Suppressor macrophage treated with lipopolysaccharide for 4 hours (primary cell): Measurements from ENCODE around the gene PRR5.

Experiments used
- DNase-seq: peaks from one replicate; pipeline ENCODE4 v3.0.0-alpha.2; 2020

PRR5 gene

DNA sequence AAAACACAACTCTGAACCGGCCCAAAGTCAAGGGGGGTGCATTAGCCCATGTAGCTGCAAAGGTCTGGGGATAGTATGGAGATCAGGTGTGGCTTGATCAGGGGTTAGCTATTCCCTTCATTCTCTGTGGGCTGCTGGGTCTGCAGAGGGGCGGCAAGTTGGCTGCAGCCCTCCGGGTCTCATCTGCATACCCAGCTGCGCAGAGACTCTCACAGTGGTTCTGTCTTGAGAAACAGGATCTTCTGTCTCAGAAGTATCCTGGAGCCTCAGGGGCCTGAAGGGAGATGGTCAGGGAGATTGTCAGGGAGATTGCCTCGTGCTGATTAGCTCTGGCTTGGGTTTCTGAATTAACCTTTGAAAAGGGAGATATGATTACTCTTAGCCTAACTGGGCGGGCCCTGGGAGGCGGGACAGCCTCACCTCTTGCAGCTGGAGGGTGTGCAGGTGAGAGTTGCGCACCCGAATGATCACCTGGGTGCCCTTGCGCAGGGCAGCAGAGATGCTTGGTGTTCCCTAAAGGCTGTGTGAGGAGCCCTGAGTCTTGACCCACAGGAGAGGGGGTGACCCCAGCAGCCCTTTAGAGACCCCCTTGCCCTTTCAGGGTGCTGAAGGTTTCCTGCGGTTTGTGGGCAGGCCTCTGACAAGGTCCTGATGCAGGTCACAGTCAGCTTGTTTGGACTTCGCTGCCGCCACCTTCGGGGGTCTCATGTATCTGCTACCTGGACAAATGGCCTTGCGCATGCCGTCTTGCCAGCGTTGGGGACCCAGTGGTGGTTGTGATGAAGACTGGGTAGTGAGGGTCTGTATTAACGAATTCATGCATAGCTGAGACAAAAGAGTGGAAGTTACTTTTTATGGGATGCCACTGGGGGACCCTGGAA, 57.7 kb downstream of the PRR5 start:
- no peak for DNase-seq

DNA sequence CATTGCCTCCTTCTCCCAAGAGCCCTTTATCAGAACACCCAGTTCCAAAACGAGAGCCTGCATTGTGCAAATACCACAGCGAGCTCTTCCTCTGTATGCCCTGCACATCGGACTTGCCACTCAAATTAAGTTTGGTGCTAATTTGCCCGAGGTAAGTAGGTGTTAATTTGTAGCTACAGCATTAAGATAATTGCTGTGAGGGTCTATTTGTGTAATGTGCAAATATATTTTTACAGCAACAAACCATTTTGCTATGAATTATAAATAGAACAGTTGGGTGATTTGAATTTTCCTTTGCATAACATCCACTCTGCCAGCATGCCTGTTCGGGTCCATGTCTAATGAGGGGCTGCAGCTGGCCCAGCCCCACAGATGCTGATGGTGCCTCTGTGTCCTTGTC, 58.5 kb downstream of the PRR5 start:
- DNase-seq, result no peak

DNA sequence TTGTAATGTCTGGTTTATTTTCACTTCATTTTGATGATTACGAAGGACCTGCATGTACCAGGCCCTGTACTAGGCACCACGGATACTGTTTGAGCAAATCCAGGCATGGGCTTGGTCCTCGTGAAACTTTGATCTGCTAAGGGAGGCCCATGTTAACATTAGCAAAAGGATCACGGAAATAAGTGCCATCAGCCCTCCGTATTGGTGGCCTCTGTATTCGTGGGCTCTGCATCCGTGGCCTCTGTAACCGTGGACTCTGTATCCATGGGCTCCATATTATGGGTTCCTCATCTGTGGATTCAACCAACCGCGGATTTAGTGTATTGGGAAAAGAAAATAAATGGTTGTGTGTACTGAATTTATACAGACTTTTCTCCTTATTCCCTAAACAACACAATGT, 59.0 kb downstream of the PRR5 start:
- DNase-seq, result no peak

DNA sequence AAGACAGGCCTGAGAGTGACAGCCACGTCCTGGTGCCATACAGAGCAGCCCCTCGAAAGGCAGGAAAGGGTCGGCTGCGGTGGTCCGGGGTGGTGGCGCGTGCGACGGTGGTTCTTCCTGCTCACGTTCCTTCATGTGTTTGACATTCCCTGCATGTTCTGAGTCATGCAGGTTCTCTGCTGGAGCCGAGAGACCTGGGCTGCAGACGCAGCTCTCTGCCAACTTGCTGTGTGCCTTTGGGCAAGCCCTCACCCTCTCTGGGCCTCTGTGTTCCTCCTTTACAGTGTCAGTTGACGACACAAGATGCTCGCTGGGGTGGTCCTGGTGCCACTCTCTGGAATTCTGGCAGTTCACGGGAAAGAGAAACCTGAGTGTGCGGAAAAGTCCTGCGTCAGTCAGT, 62.4 kb downstream of the PRR5 start:
- no peak for DNase-seq

DNA sequence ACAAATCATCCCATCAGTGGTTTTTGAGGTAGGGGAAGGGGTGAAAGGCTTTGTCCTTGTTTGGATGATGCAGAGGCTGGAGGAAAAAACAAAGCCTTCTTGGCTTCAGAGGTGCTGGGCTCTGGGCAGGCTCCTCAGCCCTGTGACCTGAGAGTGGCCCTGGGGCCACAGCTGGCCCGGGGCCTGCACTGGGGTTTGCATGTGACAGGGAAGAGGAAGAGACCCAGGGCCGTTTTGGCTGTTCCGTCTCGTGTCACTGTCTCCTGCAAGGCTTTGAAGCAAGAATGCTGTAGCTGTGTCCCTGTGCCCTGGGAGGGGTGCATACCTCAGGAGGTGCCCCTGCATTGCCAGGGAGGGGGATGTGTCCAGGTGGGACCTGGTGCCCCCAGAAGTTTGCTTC, 63.0 kb downstream of the PRR5 start:
- no peak for DNase-seq

DNA sequence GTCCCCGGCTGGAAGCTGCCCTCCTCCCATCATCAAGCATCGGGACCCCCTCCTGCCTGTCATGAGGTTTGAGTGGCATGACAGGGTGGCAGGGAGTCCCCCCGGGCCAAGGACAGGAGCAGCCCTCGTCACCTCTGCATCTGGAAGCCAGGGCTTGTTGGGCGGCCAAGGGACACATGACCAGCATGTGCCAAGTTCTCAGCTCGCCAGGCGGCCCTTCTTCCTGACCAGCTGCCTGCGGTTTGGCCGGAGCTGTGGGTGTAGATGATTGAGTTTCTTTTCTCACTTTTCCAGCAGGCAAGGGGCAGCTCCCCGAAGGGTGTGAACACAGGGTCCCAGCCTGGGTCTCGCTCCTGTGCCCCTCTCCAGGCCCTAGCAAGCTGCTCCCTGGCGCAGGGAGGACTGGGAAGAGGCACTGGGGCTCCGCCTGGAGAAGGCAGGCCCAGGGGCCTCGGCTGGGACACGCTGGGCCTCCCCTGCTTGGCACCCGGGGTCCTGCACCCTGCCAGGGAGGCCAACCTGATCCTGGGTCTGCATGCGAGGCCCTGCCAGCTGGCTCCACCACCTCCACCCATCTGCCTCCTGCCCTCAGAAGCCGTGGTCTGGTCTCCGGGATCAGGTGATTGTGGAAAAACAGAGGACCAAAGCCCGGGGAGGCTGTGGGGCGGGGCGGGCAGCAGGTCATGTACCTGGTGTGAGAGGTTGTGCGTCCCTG, 63.7 kb downstream of the PRR5 start:
- DNase-seq, result no peak

DNA sequence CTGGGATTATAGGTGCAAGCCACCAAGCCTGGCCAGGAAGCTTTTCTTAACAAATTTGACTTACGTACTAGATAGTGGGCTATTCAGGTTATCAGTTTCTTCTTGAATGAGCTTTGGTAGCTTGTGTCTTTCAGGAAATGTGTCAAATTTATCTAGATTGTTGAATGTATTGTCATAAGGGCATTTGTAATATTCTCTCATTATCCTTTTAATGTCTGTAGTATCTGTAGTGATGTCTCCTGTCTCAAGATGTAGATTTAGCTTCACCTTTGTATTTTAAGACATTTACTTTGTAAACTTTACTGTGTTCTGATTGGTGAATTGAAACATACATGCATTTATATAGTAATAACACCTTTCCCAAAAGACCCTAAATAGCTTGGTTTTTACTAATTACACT, 71.1 kb downstream of the PRR5 start:
- DNase-seq, result no peak

DNA sequence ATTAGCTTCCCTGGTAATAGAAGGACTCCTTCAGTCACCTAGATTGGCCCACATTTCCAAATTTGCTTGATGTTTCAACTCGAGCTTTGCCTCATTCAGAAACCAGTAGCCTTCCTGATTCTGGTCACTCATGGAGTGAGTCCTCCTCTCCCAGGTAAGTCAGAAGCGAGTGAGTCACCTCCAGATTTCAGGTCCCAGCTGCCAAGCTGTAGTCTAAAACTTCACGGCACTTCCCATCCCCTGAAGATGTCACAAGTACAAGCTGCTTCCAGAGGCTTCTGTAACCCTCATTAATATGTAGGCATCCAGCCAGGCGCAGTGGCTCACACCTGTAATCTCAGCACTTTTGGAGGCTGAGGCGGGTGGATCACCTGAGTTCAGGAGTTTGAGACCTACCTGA, 73.9 kb downstream of the PRR5 start:
- no peak for DNase-seq

DNA sequence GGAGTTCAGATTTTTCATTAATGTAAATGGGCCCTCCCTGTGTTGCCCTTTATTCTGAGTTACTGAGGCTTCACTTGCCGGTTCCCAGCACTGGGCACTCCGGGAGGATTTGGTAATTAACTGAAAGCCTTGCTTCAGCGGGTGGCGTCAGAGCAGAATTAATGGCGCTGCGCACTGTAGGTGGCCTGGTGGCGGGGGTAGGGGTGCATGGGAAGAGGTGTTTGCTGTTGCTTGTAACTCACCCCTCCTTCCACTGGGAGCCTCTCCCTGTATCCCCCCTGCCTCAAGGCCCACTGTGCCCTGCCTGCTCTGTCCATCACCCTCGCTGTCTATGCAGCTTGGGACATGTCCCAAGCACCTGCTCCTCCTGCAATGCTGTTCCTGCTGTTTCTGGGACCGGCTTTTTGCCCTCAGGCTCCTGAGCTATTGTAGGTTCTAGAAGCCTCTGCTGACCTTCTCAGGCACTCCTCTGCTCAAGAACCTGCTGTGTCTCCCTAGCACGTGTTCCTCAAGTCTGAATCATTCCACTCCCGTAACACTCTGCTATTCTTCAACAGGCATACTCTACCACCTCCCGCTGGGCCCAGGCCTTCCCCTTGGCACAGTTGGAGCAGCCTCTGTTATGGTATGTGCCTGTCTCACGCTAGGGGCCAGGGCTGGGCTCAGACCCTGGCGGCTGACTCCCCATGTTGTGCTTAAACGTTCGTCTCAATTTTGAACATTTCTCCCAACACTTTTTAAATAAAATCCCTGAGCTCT, 74.8 kb downstream of the PRR5 start:
- no peak for DNase-seq

DNA sequence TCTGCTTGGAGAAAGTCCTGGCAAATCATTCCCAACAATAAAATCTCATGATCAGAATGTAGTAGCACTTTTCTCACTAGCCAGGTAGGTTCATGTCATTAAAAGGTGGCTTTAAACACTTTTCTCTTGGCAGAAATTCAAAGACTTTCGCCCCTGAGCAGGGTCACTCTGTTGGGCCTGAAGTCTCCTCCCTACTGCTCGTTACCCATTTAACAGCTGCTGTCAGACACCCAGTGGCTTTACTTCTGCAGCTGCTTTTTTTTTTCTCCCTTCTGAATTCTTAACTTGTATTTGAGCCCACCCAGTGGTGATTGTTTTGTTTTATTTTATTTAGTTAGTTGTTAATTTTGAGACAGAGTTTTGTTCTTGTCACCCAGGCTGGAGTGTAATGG, 75.4 kb downstream of the PRR5 start:
- DNase-seq, result no peak

DNA sequence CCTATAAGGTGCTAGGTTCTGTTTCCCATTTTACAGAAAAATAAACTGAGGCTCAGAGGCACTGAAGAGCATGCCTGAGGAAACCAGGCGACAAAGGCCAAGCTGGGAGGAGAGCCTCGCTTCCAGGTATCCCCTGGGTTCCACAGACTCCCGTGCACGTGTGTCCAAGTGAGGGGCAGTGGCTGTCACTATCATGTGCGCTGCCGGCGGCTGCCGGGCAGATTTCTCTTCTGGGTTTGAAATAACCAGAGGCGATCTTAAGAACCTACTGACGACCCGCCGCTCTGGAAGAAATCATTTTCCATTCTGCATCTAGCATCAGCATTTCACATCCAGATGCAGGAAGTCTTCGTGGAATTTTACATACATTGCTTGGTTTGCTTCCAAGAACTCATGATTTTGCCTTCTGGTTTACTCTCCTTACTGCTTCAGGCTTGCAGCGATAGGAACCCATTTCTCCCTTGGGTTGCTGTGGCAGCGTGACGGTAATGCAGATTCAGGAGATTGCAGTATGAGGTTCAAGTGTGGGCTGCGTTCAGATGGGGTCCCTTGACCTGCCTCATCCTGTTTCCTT, 79.0 kb downstream of the PRR5 start:
- DNase-seq, result no peak

DNA sequence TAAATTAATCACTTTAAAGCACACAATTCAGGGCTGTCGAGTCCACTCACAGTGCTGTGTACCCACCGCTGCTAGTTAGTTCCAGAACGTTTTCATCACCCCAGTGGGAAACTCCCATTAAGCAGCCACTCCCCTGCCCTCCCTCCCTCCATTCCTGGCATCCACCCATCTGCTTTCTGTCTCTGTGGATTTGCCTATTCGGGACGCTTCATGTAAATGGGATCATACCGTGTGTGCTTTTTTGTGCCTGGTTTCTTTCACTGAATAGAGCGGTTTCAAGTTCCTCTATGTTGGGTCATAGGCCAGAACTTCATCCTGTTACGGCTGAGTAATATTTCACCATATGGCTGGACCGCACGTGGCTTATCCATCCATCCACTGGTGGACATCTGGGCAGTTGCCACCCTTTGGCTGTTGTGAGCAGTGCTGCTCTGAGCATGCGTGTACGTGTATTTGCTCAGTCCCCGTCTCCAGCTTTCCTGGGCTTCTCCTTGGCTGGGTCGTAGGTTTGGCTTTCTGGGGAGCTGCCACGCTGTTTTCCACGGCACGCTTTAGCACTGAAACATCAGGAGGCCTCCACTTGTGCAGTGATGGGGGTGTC, 80.5 kb downstream of the PRR5 start:
- DNase-seq, result no peak

DNA sequence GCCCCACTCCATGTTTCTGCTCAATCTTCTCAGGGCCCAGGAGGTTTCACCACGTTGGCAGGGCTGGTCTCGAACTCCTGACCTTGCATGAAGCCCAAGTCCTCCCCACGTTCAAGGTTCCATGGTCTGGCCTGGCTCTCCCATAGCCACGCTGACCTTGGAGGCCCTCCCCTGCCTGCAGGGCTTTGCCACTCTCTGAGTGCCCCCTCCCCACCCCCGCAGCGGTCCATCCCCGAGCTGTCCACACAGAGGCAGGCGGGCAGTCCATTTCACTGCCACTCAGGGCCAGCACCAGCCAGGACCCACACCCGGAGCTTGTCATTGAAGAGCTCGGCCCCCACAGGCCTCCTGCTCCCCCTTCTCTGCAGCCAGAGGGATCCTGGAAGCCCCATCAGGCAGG, 81.1 kb downstream of the PRR5 start:
- DNase-seq, result no peak

DNA sequence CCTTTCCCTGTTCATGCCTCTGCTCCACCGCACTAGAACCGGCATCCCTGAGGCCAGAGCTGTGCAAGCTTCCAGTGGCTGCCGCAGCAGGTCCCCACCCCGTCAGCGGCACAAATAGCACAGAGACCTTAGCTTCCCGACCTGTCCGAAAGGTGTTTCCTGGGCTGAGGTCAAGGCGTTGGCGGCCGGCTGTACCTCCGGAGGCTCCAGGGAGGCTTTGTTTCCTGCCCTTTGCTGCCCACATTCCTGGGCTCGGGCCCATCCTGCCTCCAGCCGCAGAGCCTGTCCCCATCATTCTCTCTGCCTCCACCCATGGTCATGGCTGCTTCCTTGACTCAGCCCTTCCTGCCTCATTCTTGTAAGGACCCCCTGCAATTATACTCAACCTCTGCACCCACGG, 81.6 kb downstream of the PRR5 start:
- no peak for DNase-seq

DNA sequence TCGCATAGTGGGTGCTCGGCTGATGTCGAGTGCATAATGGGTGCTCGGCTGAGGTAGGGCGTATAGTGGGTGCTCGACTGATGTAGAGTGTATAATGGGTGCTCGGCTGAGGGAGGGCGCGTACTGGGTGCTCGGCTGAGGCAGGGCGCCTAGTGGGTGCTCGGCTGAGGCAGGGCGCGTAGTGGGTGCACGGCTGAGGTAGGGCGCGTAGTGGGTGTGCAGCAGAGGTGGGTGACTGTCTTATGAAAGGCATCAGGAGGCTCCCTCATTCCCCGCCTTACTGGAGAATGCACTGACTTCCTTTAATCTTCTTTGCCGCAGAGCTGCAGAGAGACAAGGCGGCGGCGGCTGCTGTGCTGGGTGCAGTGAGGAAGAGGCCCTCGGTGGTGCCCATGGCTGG, 84.1 kb downstream of the PRR5 start:
- no peak for DNase-seq

DNA sequence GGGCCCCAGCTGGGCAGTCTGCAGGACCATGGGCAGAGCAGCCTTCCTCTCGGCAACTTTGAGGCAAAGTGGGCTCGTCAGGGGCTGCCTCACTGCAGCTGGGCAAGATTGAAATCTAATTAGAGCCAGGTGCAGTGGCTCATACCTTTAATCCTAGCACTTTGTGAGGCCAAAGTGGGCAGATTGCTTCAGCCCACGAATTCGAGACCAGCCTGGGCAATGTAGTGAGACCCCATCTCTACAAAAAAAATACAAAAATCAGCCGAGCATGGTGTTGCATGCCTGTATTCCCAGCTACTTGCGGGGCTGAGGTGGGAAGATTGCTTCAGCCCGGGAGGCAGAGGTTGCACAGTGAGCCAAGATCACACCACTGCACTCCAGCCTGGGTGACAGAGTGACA, 84.6 kb downstream of the PRR5 start:
- no peak for DNase-seq
